Measurements from ENCODE around the gene KLHL1.

The KLHL1 gene

GRCh38 chr13:69970520-69970919 is 137.7 kb downstream of the KLHL1 start:
- no peak overlapping the region for H3K4me3 ChIP-seq (replicated peaks; ENCODE audit: low read depth, low read length)
- TF ChIP-seq CTCF (IDR thresholded peaks at IDR 0.05; ENCODE audit: low read depth, low read length, missing control alignments) = no peak
- DNase-seq (ENCODE audit: extremely low read depth, low read depth) = no peak

DNA sequence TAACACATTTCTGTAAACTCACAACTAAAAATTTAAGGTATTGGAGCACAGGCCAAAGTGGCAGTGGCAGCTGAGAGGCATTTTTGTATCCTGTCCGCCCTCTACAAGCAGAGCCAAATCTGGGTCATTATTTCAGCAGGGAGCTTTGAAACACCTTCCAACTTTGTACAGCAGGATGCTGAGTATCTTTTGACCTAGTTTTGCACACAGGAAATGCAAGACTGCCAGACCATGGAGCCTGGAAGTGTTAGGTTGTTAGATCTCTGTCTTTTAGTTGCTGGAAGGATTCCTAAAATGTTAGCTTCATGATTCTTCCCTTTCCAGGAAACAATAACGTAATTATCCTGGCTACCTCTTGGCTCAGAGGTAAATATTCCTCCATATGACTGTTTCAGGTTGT is 149.2 kb downstream of the KLHL1 start:
- no peak for DNase-seq (ENCODE audit: extremely low read depth, low read depth)
- no peak overlapping the region for H3K4me3 ChIP-seq (replicated peaks; ENCODE audit: low read depth, low read length)
- no peak for TF ChIP-seq CTCF (IDR thresholded peaks at IDR 0.05; ENCODE audit: low read depth, low read length, missing control alignments)

- no peak for TF ChIP-seq CTCF (IDR thresholded peaks at IDR 0.05; ENCODE audit: low read depth, low read length, missing control alignments)
- H3K4me3 ChIP-seq (replicated peaks; ENCODE audit: low read depth, low read length) = no peak overlapping the region
- no peak for DNase-seq (ENCODE audit: extremely low read depth, low read depth)
These were observed 151.4 kb downstream of the KLHL1 start for GRCh38 chr13:69956839-69957238.

DNA sequence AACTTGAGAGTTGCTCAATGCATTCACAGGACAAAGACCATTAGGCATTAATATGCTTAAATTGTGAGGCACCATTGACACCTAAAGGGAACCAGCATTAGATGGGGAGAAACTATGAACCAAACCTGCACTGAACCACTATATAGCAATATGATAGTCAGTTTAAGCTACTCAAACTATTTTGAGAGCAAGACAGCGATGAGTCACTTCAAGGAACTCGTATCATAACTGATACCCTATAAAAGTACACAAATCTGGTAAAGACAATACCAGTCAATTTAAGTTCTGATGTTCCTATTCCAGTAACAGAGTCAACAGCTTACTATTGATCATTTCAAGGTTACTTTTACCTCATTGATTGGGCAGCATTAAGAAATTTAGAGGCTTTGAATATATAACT is 151.9 kb downstream of the KLHL1 start:
- no peak overlapping the region for H3K4me3 ChIP-seq (replicated peaks; ENCODE audit: low read depth, low read length)
- TF ChIP-seq CTCF (IDR thresholded peaks at IDR 0.05; ENCODE audit: low read depth, low read length, missing control alignments) = no peak
- DNase-seq (ENCODE audit: extremely low read depth, low read depth) = no peak

DNA sequence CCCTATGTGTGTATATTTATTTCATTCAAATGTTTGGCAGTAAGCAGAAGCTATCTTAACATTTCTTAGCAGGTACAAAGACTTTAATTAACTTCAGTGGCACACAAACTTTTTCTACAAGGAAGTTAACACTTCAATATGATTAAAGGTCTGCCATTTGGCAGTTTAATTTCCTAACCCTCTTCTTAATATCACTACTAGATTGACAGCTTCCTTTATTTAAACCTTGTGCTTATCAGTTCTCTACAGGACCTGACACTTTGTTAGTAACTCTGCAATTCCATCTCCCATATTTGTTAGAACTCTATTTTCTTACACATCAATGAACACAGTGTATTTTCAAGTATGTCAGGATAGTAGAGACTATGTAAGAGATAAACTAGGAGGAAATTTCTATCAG is 153.0 kb downstream of the KLHL1 start:
- TF ChIP-seq CTCF (IDR thresholded peaks at IDR 0.05; ENCODE audit: low read depth, low read length, missing control alignments) = no peak
- DNase-seq (ENCODE audit: extremely low read depth, low read depth) = no peak
- H3K4me3 ChIP-seq (replicated peaks; ENCODE audit: low read depth, low read length) = no peak overlapping the region

DNA sequence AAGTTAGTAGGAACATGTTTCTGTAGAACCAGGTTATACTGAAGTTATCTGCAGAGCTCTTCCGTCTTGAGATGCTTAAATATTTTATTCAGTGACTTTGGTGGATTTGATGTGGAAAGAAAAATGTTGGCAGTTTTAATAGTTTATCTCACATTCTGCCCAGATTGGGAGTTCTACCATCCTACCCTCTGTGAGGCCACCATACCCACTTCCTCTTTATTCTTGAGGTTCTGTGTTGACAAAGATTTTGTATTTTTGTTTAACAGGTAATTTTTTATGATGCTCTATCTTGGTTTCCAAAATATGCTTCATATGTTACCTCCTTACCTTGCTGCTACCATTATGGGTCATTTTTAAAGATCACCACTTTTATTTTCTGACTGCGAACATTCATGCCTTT is 156.8 kb downstream of the KLHL1 start:
- H3K4me3 ChIP-seq (replicated peaks; ENCODE audit: low read depth, low read length) = no peak overlapping the region
- no peak for TF ChIP-seq CTCF (IDR thresholded peaks at IDR 0.05; ENCODE audit: low read depth, low read length, missing control alignments)
- no peak for DNase-seq (ENCODE audit: extremely low read depth, low read depth)

DNA sequence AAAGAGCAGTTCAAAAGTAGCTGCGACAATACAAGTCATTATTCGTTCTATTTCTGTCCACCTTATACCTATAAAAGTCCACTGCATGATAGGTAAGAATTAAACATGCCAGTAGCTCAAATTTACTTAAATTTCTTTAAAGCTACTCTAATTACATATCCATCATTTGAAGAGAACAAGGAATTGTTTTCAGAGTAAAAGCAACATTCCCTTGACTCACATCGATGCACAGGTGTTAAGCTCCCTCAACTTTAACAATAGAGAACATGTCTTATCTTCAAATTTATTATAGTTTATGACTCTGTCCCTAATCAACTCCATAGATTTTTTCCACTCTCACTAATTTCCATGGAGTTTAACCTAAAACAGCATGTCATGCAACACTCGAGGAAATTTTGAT is 158.1 kb downstream of the KLHL1 start:
- no peak for DNase-seq (ENCODE audit: extremely low read depth, low read depth)
- TF ChIP-seq CTCF (IDR thresholded peaks at IDR 0.05; ENCODE audit: low read depth, low read length, missing control alignments) = no peak
- no peak overlapping the region for H3K4me3 ChIP-seq (replicated peaks; ENCODE audit: low read depth, low read length)

Data from HFF-Myc (cell line).